ENCODE measurements around the gene HESX1. TPM values are rescaled to one million over a fixed set of nuclear protein-coding genes. Genes with fewer than 3 reads are reported as not detected.
A peak's percentile ranks its signal among the peaks of the same experiment; 100 is the strongest.

The HESX1 gene
- polyA plus RNA-seq (2011; rRNA removed), result 0.36 and 0.46 TPM in 2 replicates
- polyA minus RNA-seq (2011; rRNA and poly(A)+ RNA removed), result not detected in 2 replicates

DNA sequence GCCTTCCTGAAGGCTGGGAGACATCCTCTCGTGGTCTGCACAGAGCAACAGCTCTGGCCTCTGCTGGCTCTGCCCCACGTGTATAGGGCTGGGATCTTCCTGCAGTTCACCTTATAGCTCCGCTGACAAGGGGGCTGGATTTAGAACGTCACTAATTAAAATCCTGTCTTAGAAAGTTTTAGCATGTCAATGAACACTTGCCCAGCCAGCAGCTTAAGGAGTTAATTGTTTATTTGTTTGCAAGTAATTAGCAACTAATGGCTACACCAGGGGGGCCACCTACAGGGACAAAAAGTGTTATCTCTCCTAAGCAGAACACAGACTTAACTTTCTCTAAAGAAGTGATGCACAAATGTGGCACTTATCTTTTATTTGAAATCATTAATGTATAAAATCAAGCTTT lies at the start of gene HESX1:
HESX1 (minus strand) TSS at position 84 of the 403 bp plus-strand sequence; CDS start at position 24, 60 bp downstream.
- Histone ChIP-seq H3K27ac (ENCODE audit: low read depth, low read length) (peak within 1 kb of the TSS; percentile 25), H3K4me3 (ENCODE audit: low read depth, low read length) (no peak within 1 kb of the TSS), H3K27me3 (ENCODE audit: control insufficient read depth, insufficient read depth, low read length) (no peaks in the 10 kb centered on the region), H3K9me3 (ENCODE audit: control insufficient read depth, insufficient read depth, low read length) (no peaks in the 10 kb centered on the region; the same call in 1 of the 2 replicates)
- DNase-seq (ENCODE audit: low read depth, low spot score), result no peak
- POLR2A ChIA-PET, result no interaction called here
- TF ChIP-seq, protein P1, sequence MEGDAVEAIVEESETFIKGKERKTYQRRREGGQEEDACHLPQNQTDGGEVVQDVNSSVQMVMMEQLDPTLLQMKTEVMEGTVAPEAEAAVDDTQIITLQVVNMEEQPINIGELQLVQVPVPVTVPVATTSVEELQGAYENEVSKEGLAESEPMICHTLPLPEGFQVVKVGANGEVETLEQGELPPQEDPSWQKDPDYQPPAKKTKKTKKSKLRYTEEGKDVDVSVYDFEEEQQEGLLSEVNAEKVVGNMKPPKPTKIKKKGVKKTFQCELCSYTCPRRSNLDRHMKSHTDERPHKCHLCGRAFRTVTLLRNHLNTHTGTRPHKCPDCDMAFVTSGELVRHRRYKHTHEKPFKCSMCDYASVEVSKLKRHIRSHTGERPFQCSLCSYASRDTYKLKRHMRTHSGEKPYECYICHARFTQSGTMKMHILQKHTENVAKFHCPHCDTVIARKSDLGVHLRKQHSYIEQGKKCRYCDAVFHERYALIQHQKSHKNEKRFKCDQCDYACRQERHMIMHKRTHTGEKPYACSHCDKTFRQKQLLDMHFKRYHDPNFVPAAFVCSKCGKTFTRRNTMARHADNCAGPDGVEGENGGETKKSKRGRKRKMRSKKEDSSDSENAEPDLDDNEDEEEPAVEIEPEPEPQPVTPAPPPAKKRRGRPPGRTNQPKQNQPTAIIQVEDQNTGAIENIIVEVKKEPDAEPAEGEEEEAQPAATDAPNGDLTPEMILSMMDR (IDR thresholded peaks at IDR 0.05; ENCODE audit: low read depth, low read length), result no peak
- CTCF ChIA-PET, result no interaction called here

DNA sequence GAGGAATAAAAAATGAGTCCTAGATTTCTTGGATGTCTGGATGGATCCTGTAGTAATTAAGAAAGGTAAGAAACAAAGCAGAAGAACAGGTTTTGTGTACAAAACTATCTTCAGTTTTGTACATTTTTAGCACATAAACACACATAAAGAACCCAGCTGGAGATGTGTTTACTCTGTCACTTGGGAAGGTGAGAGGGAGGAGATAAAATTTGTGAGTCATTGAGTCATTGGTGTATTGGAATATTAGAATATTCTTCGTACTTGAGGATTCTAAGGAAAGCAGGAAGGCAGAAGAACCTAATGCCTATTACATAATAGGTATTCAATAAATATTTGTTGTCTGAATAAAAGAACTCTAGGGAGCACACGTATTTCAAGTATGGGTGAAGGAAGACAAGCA lies 45.2 kb upstream of the HESX1 start:
- Histone ChIP-seq H3K27me3 (ENCODE audit: control insufficient read depth, insufficient read depth, low read length) (no peaks in the 10 kb centered on the region), H3K9me3 (ENCODE audit: control insufficient read depth, insufficient read depth, low read length) (no peaks in the 10 kb centered on the region), H3K4me3 (ENCODE audit: low read depth, low read length) (no peak overlapping the region), H3K27ac (ENCODE audit: low read depth, low read length) (no peak overlapping the region)
- CTCF ChIA-PET, result no interaction called here
- DNase-seq (ENCODE audit: low read depth, low spot score), result no peak
- TF ChIP-seq, protein P1 (IDR thresholded peaks at IDR 0.05; ENCODE audit: low read depth, low read length), result no peak
- POLR2A ChIA-PET, result no interaction called here

DNA sequence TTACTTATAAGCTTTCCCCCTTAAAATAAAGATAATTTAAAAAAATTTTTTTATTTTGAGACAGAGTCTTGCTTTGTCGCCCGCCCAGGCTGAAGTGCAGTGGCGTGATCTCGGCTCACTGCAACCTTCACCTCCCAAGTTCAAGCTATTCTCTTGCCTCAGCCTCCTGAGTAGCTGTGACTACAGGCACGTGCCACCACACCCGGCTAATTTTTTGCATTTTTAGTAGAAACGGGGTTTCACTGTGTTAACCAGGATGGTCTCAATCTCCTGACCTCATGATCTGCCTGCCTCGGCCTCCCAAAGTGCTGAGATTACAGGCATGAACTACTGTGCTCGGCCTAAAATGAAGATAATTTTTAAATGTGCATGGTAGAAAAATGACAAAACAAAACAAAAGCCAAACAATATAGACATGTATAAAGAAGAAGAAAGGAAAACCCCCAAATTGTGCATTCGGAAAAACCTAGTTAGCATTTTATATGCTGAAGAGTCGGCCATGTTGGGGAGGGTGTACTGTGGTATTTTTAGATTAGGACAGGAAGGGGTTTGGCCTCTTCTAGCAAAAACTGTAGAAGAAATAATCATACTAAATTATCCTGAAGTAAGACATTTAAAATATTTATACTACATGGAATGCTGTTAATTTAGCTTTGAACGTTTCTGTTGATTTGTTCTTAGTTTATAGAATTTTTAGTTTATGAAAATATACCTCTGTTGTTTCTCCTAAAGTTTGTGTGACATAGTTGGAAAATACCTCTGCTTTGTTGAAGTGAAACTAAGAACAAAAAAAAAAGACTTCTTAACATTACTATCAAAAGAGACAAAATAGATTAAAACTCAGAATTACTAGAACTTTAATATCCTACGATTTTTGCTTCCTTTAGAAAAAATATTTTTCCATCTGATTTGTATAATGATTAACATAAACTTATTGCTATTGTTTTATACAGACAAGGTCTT lies 35.1 kb upstream of the HESX1 start:
- Histone ChIP-seq H3K9me3 (ENCODE audit: control insufficient read depth, insufficient read depth, low read length) (no peaks in the 10 kb centered on the region), H3K27me3 (ENCODE audit: control insufficient read depth, insufficient read depth, low read length) (no peaks in the 10 kb centered on the region), H3K4me3 (ENCODE audit: low read depth, low read length) (no peak overlapping the region), H3K27ac (ENCODE audit: low read depth, low read length) (no peak overlapping the region)
- CTCF ChIA-PET, result interaction anchor here (1.1 kb wide), 1 partner anchor 136 kb away, joined by 3 read pairs; no protein-coding TSS in a partner anchor
- POLR2A ChIA-PET, result no interaction called here
- no peak for DNase-seq (ENCODE audit: low read depth, low spot score)
- TF ChIP-seq, protein P1 (IDR thresholded peaks at IDR 0.05; ENCODE audit: low read depth, low read length), result no peak

DNA sequence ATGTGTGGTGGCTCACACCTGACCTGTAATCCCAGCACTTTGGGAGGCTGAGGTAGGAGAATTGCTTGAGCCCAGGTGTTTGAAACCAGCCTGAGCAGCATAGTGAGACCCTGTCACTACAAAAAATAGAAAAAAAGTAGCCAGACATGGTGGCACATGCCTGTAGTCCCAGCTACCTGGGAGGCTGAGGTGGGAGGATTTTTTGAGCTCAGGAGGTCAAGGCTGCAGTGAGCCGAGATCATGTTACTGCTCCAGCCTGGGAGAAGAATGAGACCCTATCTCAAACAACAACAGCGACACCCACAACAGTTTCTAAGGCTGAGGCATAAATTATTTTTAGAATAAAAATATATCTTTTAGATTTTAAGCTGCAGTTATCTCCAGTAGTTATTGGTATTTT lies 34.0 kb upstream of the HESX1 start:
- POLR2A ChIA-PET, result no interaction called here
- no peak for DNase-seq (ENCODE audit: low read depth, low spot score)
- Histone ChIP-seq H3K9me3 (ENCODE audit: control insufficient read depth, insufficient read depth, low read length) (no peaks in the 10 kb centered on the region), H3K27ac (ENCODE audit: low read depth, low read length) (no peak overlapping the region), H3K27me3 (ENCODE audit: control insufficient read depth, insufficient read depth, low read length) (no peaks in the 10 kb centered on the region), H3K4me3 (ENCODE audit: low read depth, low read length) (no peak overlapping the region)
- TF ChIP-seq, protein P1 (IDR thresholded peaks at IDR 0.05; ENCODE audit: low read depth, low read length), result no peak
- CTCF ChIA-PET, result interaction anchor here (1.1 kb wide), 1 partner anchor 134 kb away, joined by 3 read pairs; no protein-coding TSS in a partner anchor

DNA sequence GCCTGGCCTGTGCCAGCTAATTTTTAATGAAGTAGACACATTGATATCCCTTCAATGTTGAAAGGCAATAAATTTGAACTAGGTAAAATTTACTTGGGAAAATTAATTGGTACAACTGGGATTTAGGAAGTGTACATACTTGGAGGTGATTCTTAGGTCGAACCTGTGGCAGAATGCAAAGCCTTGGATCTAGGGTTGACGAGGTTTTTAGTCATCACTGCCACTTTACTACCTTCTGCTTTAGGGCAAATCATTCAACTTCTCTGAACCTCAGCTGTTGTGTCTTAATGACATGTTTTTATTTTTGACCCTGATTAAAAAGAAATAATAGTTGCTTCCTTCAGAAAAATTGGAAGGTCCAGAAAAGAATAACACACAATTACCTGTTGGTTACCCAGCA lies 30.2 kb upstream of the HESX1 start:
- ChIA-PET POLR2A (no interaction called here), CTCF (no interaction called here)
- no peak for DNase-seq (ENCODE audit: low read depth, low spot score)
- no peaks in the 10 kb centered on the region for H3K9me3 ChIP-seq (ENCODE audit: control insufficient read depth, insufficient read depth, low read length)
- no peaks in the 10 kb centered on the region for H3K27me3 ChIP-seq (ENCODE audit: control insufficient read depth, insufficient read depth, low read length)
- H3K27ac ChIP-seq (ENCODE audit: low read depth, low read length), result no peak overlapping the region
- TF ChIP-seq, protein P1 (IDR thresholded peaks at IDR 0.05; ENCODE audit: low read depth, low read length), result no peak
- H3K4me3 ChIP-seq (ENCODE audit: low read depth, low read length), result no peak overlapping the region

All from AG04450 (cell line).